Uterus (tissue), 2 donors: ENCODE data around the gene GGCX.

Source experiments
- POLR2A ChIP-seq, 2 donors: fragments of 450-650 bp; IDR thresholded peaks; one replicate each; pipeline ENCODE4 v1.6.1; 2016; ENCODE audit warnings: antibody characterized with exemption in 2 of 2, mild to moderate bottlenecking in 1 of 2, moderate library complexity in 1 of 2
- TF ChIP-seq, protein P1 (sequence below), 4 experiments: fragments of 200-600 bp in 2 of 4; fragments of 450-650 bp in 2 of 4; sonication (generic) in 2 of 4; IDR thresholded peaks; one replicate each; pipeline ENCODE4 v1.5.1; 2016 to 2019; ENCODE audit warnings: antibody characterized with exemption in 4 of 4, mild to moderate bottlenecking in 2 of 4, moderate library complexity in 1 of 4

- no peak for TF ChIP-seq POLR2A (IDR thresholded peaks at IDR 0.05)
- TF ChIP-seq, protein P1, sequence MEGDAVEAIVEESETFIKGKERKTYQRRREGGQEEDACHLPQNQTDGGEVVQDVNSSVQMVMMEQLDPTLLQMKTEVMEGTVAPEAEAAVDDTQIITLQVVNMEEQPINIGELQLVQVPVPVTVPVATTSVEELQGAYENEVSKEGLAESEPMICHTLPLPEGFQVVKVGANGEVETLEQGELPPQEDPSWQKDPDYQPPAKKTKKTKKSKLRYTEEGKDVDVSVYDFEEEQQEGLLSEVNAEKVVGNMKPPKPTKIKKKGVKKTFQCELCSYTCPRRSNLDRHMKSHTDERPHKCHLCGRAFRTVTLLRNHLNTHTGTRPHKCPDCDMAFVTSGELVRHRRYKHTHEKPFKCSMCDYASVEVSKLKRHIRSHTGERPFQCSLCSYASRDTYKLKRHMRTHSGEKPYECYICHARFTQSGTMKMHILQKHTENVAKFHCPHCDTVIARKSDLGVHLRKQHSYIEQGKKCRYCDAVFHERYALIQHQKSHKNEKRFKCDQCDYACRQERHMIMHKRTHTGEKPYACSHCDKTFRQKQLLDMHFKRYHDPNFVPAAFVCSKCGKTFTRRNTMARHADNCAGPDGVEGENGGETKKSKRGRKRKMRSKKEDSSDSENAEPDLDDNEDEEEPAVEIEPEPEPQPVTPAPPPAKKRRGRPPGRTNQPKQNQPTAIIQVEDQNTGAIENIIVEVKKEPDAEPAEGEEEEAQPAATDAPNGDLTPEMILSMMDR (IDR thresholded peaks at IDR 0.05) = no peak
Observed at GRCh38 chr2:85599468-85600234, 38.4 kb upstream of the GGCX start.
